ENCODE results near the gene KRTAP5-2.

- peak; percentile 90 to 100 (median 98) for TF ChIP-seq CTCF (IDR thresholded peaks at IDR 0.05; ENCODE audit: control extremely low read depth in 1 of 3, insufficient read depth in 1 of 3, low read depth in 1 of 3, low read length in 3 of 3)
- no peak for TF ChIP-seq USF2 (IDR thresholded peaks at IDR 0.05; ENCODE audit: low read length)
Measured at GRCh38 chr11:1628506-1629325, 30.6 kb upstream of the KRTAP5-2 start.

Data from H1 (cell line).